HEK293 (cell line): Measurements from ENCODE around the gene SLC7A14.

Source experiments
- CTCF ChIA-PET: fragments of 350-600 bp; formaldehyde crosslinking; extraction: SDS; loops from one replicate; lab custom pipeline; 2021; ENCODE audit warnings: antibody characterized with exemption; lab: Yijun Ruan, JAX
- POLR2A ChIA-PET: fragments of 300-600 bp; formaldehyde crosslinking; extraction: SDS; loops from one replicate; lab custom pipeline; 2020; ENCODE audit warnings: antibody characterized with exemption, inconsistent platforms; lab: Yijun Ruan, JAX
- H3K27ac ChIP-seq: fragments of 200-500 bp; sonication (Bioruptor generic); 2 replicates; pipeline ENCODE4 v1.5.1; 2014; ENCODE audit warnings: low read depth, low read length, control low read depth, inconsistent platforms; ENCODE audit errors: extremely low read depth
- H3K36me3 ChIP-seq, 2 experiments: fragments of 200-500 bp in 1 of 2; sonication (Bioruptor generic) in 1 of 2; 1 replicate in 1 of 2; 2 replicates in 1 of 2; pipeline ENCODE4 v1.5.1; 2014 to 2017; ENCODE audit warnings: inconsistent platforms in 2 of 2, low read length in 2 of 2; ENCODE audit not compliant: control insufficient read depth in 2 of 2, insufficient read depth in 1 of 2
- H3K4me1 ChIP-seq: fragments of 200-500 bp; sonication (Bioruptor generic); 2 replicates; pipeline ENCODE4 v1.5.1; 2014; ENCODE audit warnings: mild to moderate bottlenecking, low read length, inconsistent platforms; ENCODE audit not compliant: control insufficient read depth, insufficient read depth
- H3K4me3 ChIP-seq: 2 replicates; pipeline ENCODE4 v1.5.1; 2011; ENCODE audit warnings: low read depth, mild to moderate bottlenecking, control low read depth, low read length, moderate library complexity
- H3K9me3 ChIP-seq: fragments of 200-500 bp; sonication (Bioruptor generic); 2 replicates; pipeline ENCODE4 v1.5.1; 2014; ENCODE audit warnings: low read depth, low read length, inconsistent platforms; ENCODE audit not compliant: control insufficient read depth, insufficient read depth
- BCL11B ChIP-seq: fragments of 450-650 bp; formaldehyde crosslinking; IDR thresholded peaks from 2 replicates; pipeline ENCODE4 v1.5.1; 2016; ENCODE audit warnings: low read depth, missing biosample characterization, missing genetic modification characterization
- FEZF1 ChIP-seq: fragments of 450-650 bp; formaldehyde crosslinking; IDR thresholded peaks from 2 replicates; pipeline ENCODE4 v1.5.1; 2016; ENCODE audit warnings: missing biosample characterization, missing genetic modification characterization
- GLIS1 ChIP-seq: fragments of 450-650 bp; formaldehyde crosslinking; IDR thresholded peaks from 2 replicates; pipeline ENCODE4 v1.5.1; 2016; ENCODE audit warnings: missing biosample characterization, missing genetic modification characterization
- HOXA7 ChIP-seq: sonication (generic); formaldehyde crosslinking; IDR thresholded peaks from 2 replicates; pipeline ENCODE4 v1.8.1; 2022; ENCODE audit warnings: missing genetic modification reagents, borderline replicate concordance
- OVOL3 ChIP-seq: fragments of 450-650 bp; formaldehyde crosslinking; IDR thresholded peaks from 2 replicates; pipeline ENCODE4 v1.5.1; 2016; ENCODE audit warnings: missing biosample characterization, missing genetic modification characterization
- PRDM1 ChIP-seq: fragments of 450-650 bp; formaldehyde crosslinking; IDR thresholded peaks from 2 replicates; pipeline ENCODE4; 2016; ENCODE audit warnings: missing biosample characterization, missing genetic modification characterization
- YY2 ChIP-seq: fragments of 450-650 bp; formaldehyde crosslinking; IDR thresholded peaks from 2 replicates; pipeline ENCODE4 v1.5.1; 2016; ENCODE audit warnings: missing biosample characterization, missing genetic modification characterization
- ZBTB7A ChIP-seq: fragments of 450-650 bp; formaldehyde crosslinking; IDR thresholded peaks from 2 replicates; pipeline ENCODE4 v1.5.1; 2016; ENCODE audit warnings: low read depth, missing biosample characterization, missing genetic modification characterization
- ZFP3 ChIP-seq: fragments of 450-650 bp; formaldehyde crosslinking; IDR thresholded peaks from 2 replicates; pipeline ENCODE4 v1.5.1; 2016; ENCODE audit warnings: low read depth, missing biosample characterization, missing genetic modification characterization
- ZNF121 ChIP-seq: fragments of 450-650 bp; formaldehyde crosslinking; IDR thresholded peaks from 2 replicates; pipeline ENCODE4 v1.5.1; 2016; ENCODE audit warnings: missing biosample characterization, missing genetic modification characterization
- ZNF366 ChIP-seq: fragments of 450-650 bp; formaldehyde crosslinking; conservative IDR thresholded peaks from 2 replicates; pipeline ENCODE4 v1.5.1; 2016; ENCODE audit warnings: missing biosample characterization, missing genetic modification characterization
- ZNF548 ChIP-seq: fragments of 450-650 bp; formaldehyde crosslinking; IDR thresholded peaks from 2 replicates; pipeline ENCODE4 v1.5.1; 2016; ENCODE audit warnings: missing biosample characterization, missing genetic modification characterization
- ZNF558 ChIP-seq: fragments of 450-650 bp; formaldehyde crosslinking; IDR thresholded peaks from 2 replicates; pipeline ENCODE4 v1.5.1; 2016; ENCODE audit warnings: missing biosample characterization, missing genetic modification characterization
- ZNF585B ChIP-seq: fragments of 450-650 bp; formaldehyde crosslinking; IDR thresholded peaks from 2 replicates; pipeline ENCODE4 v1.5.1; 2016; ENCODE audit warnings: missing biosample characterization, missing genetic modification characterization
- ZNF623 ChIP-seq: fragments of 450-650 bp; formaldehyde crosslinking; IDR thresholded peaks from 2 replicates; pipeline ENCODE4 v1.5.1; 2016; ENCODE audit warnings: missing biosample characterization, missing genetic modification characterization
- ZNF843 ChIP-seq: fragments of 450-650 bp; formaldehyde crosslinking; IDR thresholded peaks from 2 replicates; pipeline ENCODE4 v1.5.1; 2016; ENCODE audit warnings: missing biosample characterization, missing genetic modification characterization
- ZXDB ChIP-seq: fragments of 450-650 bp; formaldehyde crosslinking; IDR thresholded peaks from 2 replicates; pipeline ENCODE4 v1.5.1; 2016; ENCODE audit warnings: missing biosample characterization, missing genetic modification characterization
- TF ChIP-seq, protein P1 (sequence below): fragments of 450-650 bp; formaldehyde crosslinking; IDR thresholded peaks from 2 replicates; pipeline ENCODE4 v1.5.1; 2016; ENCODE audit warnings: missing biosample characterization, missing genetic modification characterization
- TF ChIP-seq, protein P2 (sequence below): fragments of 450-650 bp; formaldehyde crosslinking; IDR thresholded peaks from 2 replicates; pipeline ENCODE4 v1.5.1; 2017; ENCODE audit warnings: missing biosample characterization, missing genetic modification characterization
- TF ChIP-seq, protein P3 (sequence below): fragments of 450-650 bp; formaldehyde crosslinking; optimal IDR thresholded peaks from 2 replicates; pipeline ENCODE3; 2016; ENCODE audit warnings: missing biosample characterization, mild to moderate bottlenecking, missing genetic modification characterization
- TF ChIP-seq, protein P4 (sequence below): fragments of 450-650 bp; formaldehyde crosslinking; IDR thresholded peaks from 2 replicates; pipeline ENCODE4 v1.5.1; 2017; ENCODE audit warnings: missing biosample characterization, missing genetic modification characterization

The SLC7A14 gene

DNA sequence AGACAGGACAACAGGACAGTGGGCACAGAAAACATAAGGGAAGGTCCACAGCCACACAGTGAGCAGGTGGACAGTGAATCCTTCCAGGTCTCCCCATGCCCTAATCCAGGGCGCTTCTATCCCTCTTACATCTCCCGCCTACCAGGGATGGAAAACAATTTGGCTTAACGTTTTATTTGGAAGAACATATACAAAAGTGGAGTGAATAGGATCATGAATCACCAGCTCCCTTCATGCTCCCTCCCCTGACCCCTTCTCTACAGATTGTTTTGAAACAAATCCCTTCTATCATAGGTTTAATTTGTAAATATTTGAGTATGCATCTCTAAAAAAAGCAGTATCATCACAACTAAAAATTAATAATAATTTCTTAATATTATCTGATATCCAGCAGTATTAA is 114.7 kb downstream of the SLC7A14 start:
- Histone ChIP-seq H3K4me1 (peaks cover 23% of the 10 kb centered on the region), H3K27ac (no peak overlapping the region), H3K4me3 (no peak overlapping the region), H3K9me3 (no peaks in the 10 kb centered on the region), H3K36me3 (no peaks in the 10 kb centered on the region)
- POLR2A ChIA-PET: no interaction called here
- TF ChIP-seq, protein P1, sequence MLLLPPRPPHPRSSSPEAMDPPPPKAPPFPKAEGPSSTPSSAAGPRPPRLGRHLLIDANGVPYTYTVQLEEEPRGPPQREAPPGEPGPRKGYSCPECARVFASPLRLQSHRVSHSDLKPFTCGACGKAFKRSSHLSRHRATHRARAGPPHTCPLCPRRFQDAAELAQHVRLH (tag by site-specific recombination): no peak
- no peak for TF ChIP-seq ZNF558 (tag by site-specific recombination)
- no peak for TF ChIP-seq FEZF1
- TF ChIP-seq, protein P2, sequence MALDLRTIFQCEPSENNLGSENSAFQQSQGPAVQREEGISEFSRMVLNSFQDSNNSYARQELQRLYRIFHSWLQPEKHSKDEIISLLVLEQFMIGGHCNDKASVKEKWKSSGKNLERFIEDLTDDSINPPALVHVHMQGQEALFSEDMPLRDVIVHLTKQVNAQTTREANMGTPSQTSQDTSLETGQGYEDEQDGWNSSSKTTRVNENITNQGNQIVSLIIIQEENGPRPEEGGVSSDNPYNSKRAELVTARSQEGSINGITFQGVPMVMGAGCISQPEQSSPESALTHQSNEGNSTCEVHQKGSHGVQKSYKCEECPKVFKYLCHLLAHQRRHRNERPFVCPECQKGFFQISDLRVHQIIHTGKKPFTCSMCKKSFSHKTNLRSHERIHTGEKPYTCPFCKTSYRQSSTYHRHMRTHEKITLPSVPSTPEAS (tag by site-specific recombination): no peak
- no peak for TF ChIP-seq YY2 (tag by site-specific recombination)
- no peak for TF ChIP-seq ZNF623 (tag by site-specific recombination)
- no peak for TF ChIP-seq ZNF121
- CTCF ChIA-PET: interaction anchor here (1.3 kb wide), 1 partner anchor 9 kb away, joined by 6 read pairs; no protein-coding TSS in a partner anchor

DNA sequence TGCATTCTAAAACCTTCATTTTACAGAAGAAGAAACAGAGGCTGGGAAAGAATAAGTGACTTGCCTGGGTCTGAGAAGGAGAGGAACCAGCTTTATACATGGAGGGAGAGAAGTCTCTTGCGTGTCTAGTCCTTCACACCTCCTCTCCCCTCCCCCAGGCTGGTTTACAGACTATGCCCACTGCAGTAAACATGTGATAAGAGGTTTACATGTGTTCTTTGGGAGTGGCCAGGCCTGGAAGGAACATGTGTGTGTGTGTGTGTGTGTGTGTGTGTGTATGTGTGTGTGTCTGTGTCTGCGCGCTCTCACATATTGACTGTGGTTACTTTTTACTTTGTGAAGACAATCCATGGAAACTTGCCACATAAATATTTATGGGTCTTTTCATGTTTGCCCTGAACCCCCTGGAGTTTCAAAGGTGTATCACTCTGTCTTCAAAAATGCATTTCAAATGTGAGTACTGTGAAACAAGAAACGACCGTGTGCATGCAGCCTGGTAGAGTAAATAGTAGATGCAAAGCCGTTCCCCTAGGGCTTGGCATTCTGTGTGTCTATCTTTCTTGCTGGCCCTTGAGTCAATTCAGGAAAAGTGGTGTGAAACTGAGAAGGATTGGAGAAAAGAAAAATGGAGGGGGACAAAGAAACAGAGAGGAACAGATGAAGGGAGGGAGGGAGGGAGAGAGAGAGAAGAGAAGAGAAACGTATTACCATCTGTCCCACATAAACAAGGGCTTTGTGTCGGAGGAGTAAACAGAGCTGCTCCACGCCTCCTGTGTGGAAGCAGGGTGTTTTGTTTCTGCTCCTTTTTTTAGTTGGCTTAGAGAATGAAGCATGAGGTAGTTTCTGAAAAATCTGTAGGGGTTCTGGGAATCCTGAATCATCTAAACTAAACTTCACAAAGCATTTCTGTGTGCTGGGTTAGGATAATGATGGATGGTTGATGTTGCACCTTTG is 115.5 kb downstream of the SLC7A14 start:
- ChIA-PET CTCF (interaction anchor here (1.3 kb wide), 1 partner anchor 8 kb away, joined by 6 read pairs; no protein-coding TSS in a partner anchor), POLR2A (no interaction called here)
- no peaks in the 10 kb centered on the region for H3K36me3 ChIP-seq
- TF ChIP-seq PRDM1 (tag by site-specific recombination): peak; percentile 58; the same call in 1 of the 2 replicates
- no peak for TF ChIP-seq ZNF366
- TF ChIP-seq GLIS1 (tag by site-specific recombination): peak; percentile 75
- no peak for TF ChIP-seq ZNF548
- TF ChIP-seq, protein P2 (tag by site-specific recombination): peak; percentile 59; the same call in 1 of the 2 replicates
- H3K4me3 ChIP-seq: no peak overlapping the region
- H3K27ac ChIP-seq: 0 out of 2 replicates have a peak overlapping the region, but pooled peaks have one; percentile 36
- H3K9me3 ChIP-seq: no peaks in the 10 kb centered on the region
- peaks cover 25% of the 10 kb centered on the region for H3K4me1 ChIP-seq

DNA sequence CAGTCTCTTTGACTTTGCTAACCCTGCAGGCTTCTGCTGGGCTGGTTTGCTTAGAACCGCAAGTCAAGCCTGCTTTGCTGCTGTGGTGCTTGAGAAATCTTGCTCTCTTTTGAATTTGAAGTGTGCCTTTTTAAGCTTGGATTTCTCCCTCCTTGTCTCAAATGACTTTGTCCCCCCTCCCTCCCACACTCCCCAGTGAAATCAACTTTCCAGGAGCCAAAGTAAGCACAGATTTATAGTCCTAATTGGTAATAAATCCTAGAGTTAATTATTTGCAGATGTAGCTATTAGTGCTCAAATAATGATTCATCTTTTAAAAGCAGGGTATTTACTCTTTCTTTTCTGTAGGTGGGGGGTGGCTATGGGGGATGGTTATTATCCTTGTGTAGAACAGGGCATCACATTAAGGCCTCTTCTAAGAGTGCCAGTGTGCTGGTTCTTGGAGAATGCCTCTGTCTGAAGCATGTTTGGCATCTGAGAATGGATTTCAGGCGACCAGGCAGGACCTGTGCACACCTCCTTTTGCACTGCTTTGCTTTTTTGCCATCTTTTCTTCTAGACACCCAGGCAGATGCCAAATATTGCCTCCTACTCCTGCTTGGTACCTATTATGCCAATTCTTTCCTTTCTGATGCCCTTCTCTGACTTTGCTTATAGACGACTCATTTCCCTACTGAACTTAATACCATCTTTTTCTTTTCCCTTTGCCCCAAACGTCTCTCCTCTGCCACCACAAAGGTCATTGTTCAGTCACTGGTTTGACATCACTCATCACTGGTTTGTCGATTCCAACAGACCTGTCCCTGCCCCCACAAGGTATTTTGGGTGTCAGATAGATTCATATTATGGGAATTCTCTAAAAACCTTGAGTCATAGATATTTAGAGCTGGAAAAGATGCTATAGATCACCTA is 116.5 kb downstream of the SLC7A14 start:
- ChIA-PET CTCF (no interaction called here), POLR2A (no interaction called here)
- TF ChIP-seq OVOL3 (peak; percentile 62; the same call in 1 of the 2 replicates), ZFP3 (tag by site-specific recombination) (no peak), ZNF585B (tag by site-specific recombination) (no peak), ZXDB (tag by site-specific recombination) (no peak; the same call in 1 of the 2 replicates), ZBTB7A (tag by site-specific recombination) (no peak), BCL11B (tag by site-specific recombination) (peak; percentile 53; the same call in 1 of the 2 replicates), HOXA7 (CRISPR knock-in tag) (no peak), ZNF843 (tag by site-specific recombination) (peak; percentile 73)
- TF ChIP-seq, protein P3, sequence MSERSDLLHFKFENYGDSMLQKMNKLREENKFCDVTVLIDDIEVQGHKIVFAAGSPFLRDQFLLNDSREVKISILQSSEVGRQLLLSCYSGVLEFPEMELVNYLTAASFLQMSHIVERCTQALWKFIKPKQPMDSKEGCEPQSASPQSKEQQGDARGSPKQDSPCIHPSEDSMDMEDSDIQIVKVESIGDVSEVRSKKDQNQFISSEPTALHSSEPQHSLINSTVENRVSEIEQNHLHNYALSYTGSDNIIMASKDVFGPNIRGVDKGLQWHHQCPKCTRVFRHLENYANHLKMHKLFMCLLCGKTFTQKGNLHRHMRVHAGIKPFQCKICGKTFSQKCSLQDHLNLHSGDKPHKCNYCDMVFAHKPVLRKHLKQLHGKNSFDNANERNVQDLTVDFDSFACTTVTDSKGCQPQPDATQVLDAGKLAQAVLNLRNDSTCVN: no peak
- TF ChIP-seq, protein P4, sequence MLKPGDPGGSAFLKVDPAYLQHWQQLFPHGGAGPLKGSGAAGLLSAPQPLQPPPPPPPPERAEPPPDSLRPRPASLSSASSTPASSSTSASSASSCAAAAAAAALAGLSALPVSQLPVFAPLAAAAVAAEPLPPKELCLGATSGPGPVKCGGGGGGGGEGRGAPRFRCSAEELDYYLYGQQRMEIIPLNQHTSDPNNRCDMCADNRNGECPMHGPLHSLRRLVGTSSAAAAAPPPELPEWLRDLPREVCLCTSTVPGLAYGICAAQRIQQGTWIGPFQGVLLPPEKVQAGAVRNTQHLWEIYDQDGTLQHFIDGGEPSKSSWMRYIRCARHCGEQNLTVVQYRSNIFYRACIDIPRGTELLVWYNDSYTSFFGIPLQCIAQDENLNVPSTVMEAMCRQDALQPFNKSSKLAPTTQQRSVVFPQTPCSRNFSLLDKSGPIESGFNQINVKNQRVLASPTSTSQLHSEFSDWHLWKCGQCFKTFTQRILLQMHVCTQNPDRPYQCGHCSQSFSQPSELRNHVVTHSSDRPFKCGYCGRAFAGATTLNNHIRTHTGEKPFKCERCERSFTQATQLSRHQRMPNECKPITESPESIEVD (tag by site-specific recombination): peak; percentile 74

More for the DNA sequence above, 116.5 kb downstream of the SLC7A14 start:
- Histone ChIP-seq H3K4me1 (peaks cover 25% of the 10 kb centered on the region), H3K36me3 (no peaks in the 10 kb centered on the region), H3K9me3 (no peaks in the 10 kb centered on the region), H3K27ac (0 out of 2 replicates have a peak overlapping the region, but pooled peaks have one; percentile 36), H3K4me3 (no peak overlapping the region)
